OCI-LY3 (cell line): Measurements from ENCODE around the gene RAD51B.

Source experiments
- H2AFZ ChIP-seq: fragments of 200-600, 300-600 bp; shearing (Covaris generic); 2 replicates; pipeline ENCODE4 v1.6.0; 2014; ENCODE audit warnings: antibody characterized with exemption, low read depth, low read length
- H3K27ac ChIP-seq: fragments of 200-600, 300-600 bp; sonication (generic); 2 replicates; pipeline ENCODE4 v1.5.1; 2014; ENCODE audit warnings: mild to moderate bottlenecking, low read length, moderate library complexity, mixed read lengths
- H3K27me3 ChIP-seq: fragments of 200-600, 300-600 bp; sonication (generic); 2 replicates; pipeline ENCODE4 v1.6.1; 2014; ENCODE audit warnings: low read depth, low read length, mixed read lengths
- H3K36me3 ChIP-seq: fragments of 200-600, 300-600 bp; sonication (generic); replicated peaks from 2 replicates; pipeline ENCODE3; 2014; ENCODE audit warnings: low read depth, low read length, mixed read lengths
- H3K4me1 ChIP-seq: fragments of 300-600, 200-600 bp; sonication (generic); 2 replicates; pipeline ENCODE4 v1.6.1; 2014; ENCODE audit warnings: low read length, mixed read lengths
- H3K4me2 ChIP-seq: fragments of 200-600, 300-600 bp; sonication (generic); 2 replicates; pipeline ENCODE4 v1.6.1; 2014; ENCODE audit warnings: low read length, mixed read lengths
- H3K4me3 ChIP-seq: fragments of 300-600, 200-600 bp; sonication (generic); 2 replicates; pipeline ENCODE4 v1.5.1; 2014; ENCODE audit warnings: antibody characterized with exemption, mild to moderate bottlenecking, low read length, moderate library complexity
- H3K79me2 ChIP-seq: fragments of 300-600, 200-600 bp; shearing (Covaris generic); 2 replicates; pipeline ENCODE4 v1.6.1; 2014; ENCODE audit warnings: mild to moderate bottlenecking, low read length, mixed read lengths
- H3K9ac ChIP-seq: fragments of 300-600, 200-600 bp; shearing (Covaris generic); 2 replicates; pipeline ENCODE4 v1.6.0; 2014; ENCODE audit warnings: mild to moderate bottlenecking, low read length, moderate library complexity
- H3K9me3 ChIP-seq: fragments of 200-600, 300-600 bp; shearing (Covaris generic); 2 replicates; pipeline ENCODE4 v1.6.1; 2014; ENCODE audit warnings: low read length, mixed read lengths; ENCODE audit not compliant: insufficient read depth
- H4K20me1 ChIP-seq: fragments of 200-600, 300-600 bp; sonication (generic); 2 replicates; pipeline ENCODE4 v1.6.1; 2016; ENCODE audit warnings: low read length, mixed read lengths; ENCODE audit not compliant: insufficient read depth
- CTCF ChIP-seq: fragments of 200-600, 300-600 bp; sonication (generic); IDR thresholded peaks from 2 replicates; pipeline ENCODE4 v1.5.1; 2014; ENCODE audit warnings: antibody characterized with exemption, low read length, low read depth
- EZH2phosphoT487 ChIP-seq: fragments of 200-600 bp; shearing (Covaris generic); IDR thresholded peaks from 2 replicates; pipeline ENCODE4 v1.6.1; 2018; ENCODE audit warnings: antibody characterized with exemption, mixed run types, low read depth

Gene RAD51B

GRCh38 chr14:68404652-68405183 is 585.1 kb downstream of the RAD51B start:
- Histone ChIP-seq H3K4me1 (peaks cover 31% of the 10 kb centered on the region), H3K79me2 (no peaks in the 10 kb centered on the region), H3K4me2 (no peak overlapping the region), H3K27me3 (no peaks in the 10 kb centered on the region), H3K9me3 (no peaks in the 10 kb centered on the region), H3K9ac (no peak overlapping the region), H3K27ac (no peak overlapping the region), H2AFZ (no peak overlapping the region), H3K36me3 (no peaks in the 10 kb centered on the region), H4K20me1 (no peaks in the 10 kb centered on the region), H3K4me3 (no peak overlapping the region)
- TF ChIP-seq EZH2phosphoT487 (no peak), CTCF (no peak)

GRCh38 chr14:68405961-68406360 is 586.4 kb downstream of the RAD51B start:
- H3K9me3 ChIP-seq, result no peaks in the 10 kb centered on the region

GRCh38 chr14:68407285-68407684 is 587.7 kb downstream of the RAD51B start:
- H3K9ac ChIP-seq, result no peak overlapping the region
- H3K79me2 ChIP-seq, result no peaks in the 10 kb centered on the region
- no peaks in the 10 kb centered on the region for H3K9me3 ChIP-seq
- no peak overlapping the region for H3K4me3 ChIP-seq
- TF ChIP-seq CTCF, result no peak
- no peak for TF ChIP-seq EZH2phosphoT487
- H3K36me3 ChIP-seq, result no peaks in the 10 kb centered on the region
- no peaks in the 10 kb centered on the region for H4K20me1 ChIP-seq
- peaks cover 27% of the 10 kb centered on the region for H3K4me1 ChIP-seq
- no peak overlapping the region for H2AFZ ChIP-seq
- H3K4me2 ChIP-seq, result no peak overlapping the region
- H3K27ac ChIP-seq, result no peak overlapping the region
- H3K27me3 ChIP-seq, result no peaks in the 10 kb centered on the region

More at GRCh38 chr14:68405961-68406360, 586.4 kb downstream of the RAD51B start:
- H3K79me2 ChIP-seq, result no peaks in the 10 kb centered on the region
- no peak overlapping the region for H2AFZ ChIP-seq
- H3K4me2 ChIP-seq, result no peak overlapping the region
- no peaks in the 10 kb centered on the region for H4K20me1 ChIP-seq
- no peak overlapping the region for H3K27ac ChIP-seq
- TF ChIP-seq CTCF, result no peak
- no peak for TF ChIP-seq EZH2phosphoT487
- no peak overlapping the region for H3K4me3 ChIP-seq
- H3K9ac ChIP-seq, result no peak overlapping the region
- H3K27me3 ChIP-seq, result no peaks in the 10 kb centered on the region
- no peaks in the 10 kb centered on the region for H3K36me3 ChIP-seq
- peaks cover 31% of the 10 kb centered on the region for H3K4me1 ChIP-seq

- H3K9ac ChIP-seq, result no peak overlapping the region
- no peaks in the 10 kb centered on the region for H3K27me3 ChIP-seq
- TF ChIP-seq EZH2phosphoT487 (no peak), CTCF (no peak)
- no peaks in the 10 kb centered on the region for H3K36me3 ChIP-seq
- H3K4me2 ChIP-seq, result no peak overlapping the region
- peaks cover 27% of the 10 kb centered on the region for H3K4me1 ChIP-seq
- H2AFZ ChIP-seq, result no peak overlapping the region
- no peak overlapping the region for H3K4me3 ChIP-seq
- H3K27ac ChIP-seq, result no peak overlapping the region
- no peaks in the 10 kb centered on the region for H3K79me2 ChIP-seq
- H3K9me3 ChIP-seq, result no peaks in the 10 kb centered on the region
- no peaks in the 10 kb centered on the region for H4K20me1 ChIP-seq
Measured at GRCh38 chr14:68407825-68408224, 588.2 kb downstream of the RAD51B start.
